H1 (cell line): Measurements from ENCODE around the gene FBN1. TPM values are rescaled to one million over a fixed set of nuclear protein-coding genes. Genes with fewer than 3 reads are reported as not detected.

Source experiments
- CTCF ChIA-PET: fragments of 300-600 bp; sonication (Branson Sonifier 250); formaldehyde crosslinking; loops from one replicate; lab custom pipeline; 2021; ENCODE audit not compliant: partially characterized antibody; lab: Charles Lee
- POLR2A ChIA-PET: fragments of 300-600 bp; sonication (Branson Sonifier 250); formaldehyde crosslinking; loops from one replicate; lab custom pipeline; 2021; ENCODE audit warnings: inconsistent platforms; ENCODE audit not compliant: partially characterized antibody; lab: Charles Lee
- DNase-seq, 2 experiments: peaks; one replicate each; pipeline versions ENCODE4 v3.0.0 to v3.0.0-alpha.2; 2010 to 2022; ENCODE audit warnings: low spot score in 2 of 2, low read depth in 1 of 2, mixed read lengths in 1 of 2
- FAIRE-seq: peaks from 2 replicates; lab custom pipeline; 2011; peaks lifted over from hg19 to GRCh38; lab: Jason Lieb, UNC
- H2AFZ ChIP-seq: 2 replicates; pipeline ENCODE4 v1.8.1; 2012; ENCODE audit warnings: low read length, inconsistent platforms
- H2AK5ac ChIP-seq: 2 replicates; pipeline ENCODE4 v1.6.1; 2013; ENCODE audit warnings: low read depth, low read length
- H2BK120ac ChIP-seq: replicated peaks from 2 replicates; pipeline ENCODE3; 2013; ENCODE audit warnings: low read depth, low read length, inconsistent platforms
- H2BK12ac ChIP-seq: 2 replicates; pipeline ENCODE4 v1.6.1; 2013; ENCODE audit warnings: low read depth, low read length
- H2BK15ac ChIP-seq: 2 replicates; pipeline ENCODE4 v1.6.1; 2013; ENCODE audit warnings: low read length
- H2BK20ac ChIP-seq: 2 replicates; pipeline ENCODE4 v1.6.1; 2013; ENCODE audit warnings: low read length
- H2BK5ac ChIP-seq: 2 replicates; pipeline ENCODE4 v1.6.1; 2013; ENCODE audit warnings: low read depth, low read length
- H3K14ac ChIP-seq: 2 replicates; pipeline ENCODE4 v1.6.1; 2013; ENCODE audit warnings: inconsistent platforms; ENCODE audit not compliant: insufficient read length
- H3K18ac ChIP-seq: 2 replicates; pipeline ENCODE4 v1.6.1; 2013; ENCODE audit warnings: low read length; ENCODE audit errors: extremely low read depth
- H3K23ac ChIP-seq: 2 replicates; pipeline ENCODE4 v1.6.1; 2013; ENCODE audit warnings: inconsistent platforms; ENCODE audit not compliant: insufficient read length
- H3K23me2 ChIP-seq: 2 replicates; pipeline ENCODE4 v1.6.1; 2013; ENCODE audit warnings: low read depth, low read length
- H3K27ac ChIP-seq: 2 replicates; pipeline ENCODE4 v1.6.1; 2011; ENCODE audit warnings: low read depth, low read length, inconsistent platforms
- H3K27me3 ChIP-seq, 4 experiments: replicated peaks in 1 of 4; 1 replicate in 1 of 4; 2 replicates in 3 of 4; pipeline versions ENCODE4 v1.6.1 to v1.8.1; 2011 to 2013; ENCODE audit warnings: low read length in 3 of 4, mild to moderate bottlenecking in 3 of 4, inconsistent platforms in 2 of 4, mixed read lengths in 2 of 4, moderate library complexity in 1 of 4; ENCODE audit not compliant: control insufficient read depth in 3 of 4, insufficient read depth in 3 of 4; ENCODE audit errors: extremely low read depth in 1 of 4
- H3K36me3 ChIP-seq, 4 experiments: 2 replicates each; pipeline versions ENCODE4 v1.6.1 to v1.8.1; 2011 to 2013; ENCODE audit warnings: mild to moderate bottlenecking in 4 of 4, low read length in 3 of 4, moderate library complexity in 2 of 4, control low read depth in 1 of 4, inconsistent platforms in 1 of 4; ENCODE audit not compliant: insufficient read depth in 4 of 4, control insufficient read depth in 2 of 4
- H3K4ac ChIP-seq: replicated peaks from 2 replicates; pipeline ENCODE3; 2013; ENCODE audit warnings: low read length, low read depth, mixed read lengths, inconsistent platforms; ENCODE audit not compliant: insufficient read length
- H3K4me1 ChIP-seq, 4 experiments: replicated peaks in 1 of 4; 1 replicate in 1 of 4; 2 replicates in 3 of 4; pipeline versions ENCODE4 v1.6.1 to v1.8.1; 2011 to 2013; ENCODE audit warnings: low read length in 3 of 4, inconsistent platforms in 2 of 4, mixed read lengths in 1 of 4; ENCODE audit not compliant: insufficient read depth in 4 of 4, control insufficient read depth in 3 of 4
- H3K4me2 ChIP-seq, 2 experiments: 2 replicates each; pipeline versions ENCODE4 v1.6.1 to v1.8.1; 2011 to 2013; ENCODE audit warnings: low read depth in 2 of 2, low read length in 2 of 2, control low read depth in 1 of 2, inconsistent platforms in 1 of 2, mild to moderate bottlenecking in 1 of 2; ENCODE audit not compliant: insufficient read depth in 1 of 2
- H3K4me3 ChIP-seq, 4 experiments: fragments of 200-600, 300-600 bp in 1 of 4; sonication (generic), shearing (Covaris generic), sonication (Bioruptor Twin) in 1 of 4; 2 replicates each; pipeline versions ENCODE4 v1.5.1 to v1.8.1; 2011 to 2016; ENCODE audit warnings: low read length in 4 of 4, low read depth in 3 of 4, control low read depth in 2 of 4, inconsistent platforms in 2 of 4, mild to moderate bottlenecking in 2 of 4, mixed read lengths in 1 of 4, moderate library complexity in 1 of 4; ENCODE audit not compliant: insufficient read depth in 2 of 4; ENCODE audit errors: extremely low read depth in 1 of 4
- H3K56ac ChIP-seq: replicated peaks from 2 replicates; pipeline ENCODE3; 2013; ENCODE audit warnings: low read depth, mild to moderate bottlenecking, mixed read lengths, low read length, inconsistent platforms; ENCODE audit not compliant: insufficient read length
- H3K79me1 ChIP-seq: 2 replicates; pipeline ENCODE4 v1.6.1; 2013; ENCODE audit warnings: low read depth, low read length, control low read depth
- H3K79me2 ChIP-seq, 2 experiments: 2 replicates each; pipeline versions ENCODE4 v1.6.1 to v1.8.1; 2012 to 2013; ENCODE audit warnings: low read length in 2 of 2, mild to moderate bottlenecking in 2 of 2, inconsistent platforms in 1 of 2; ENCODE audit not compliant: insufficient read depth in 2 of 2, control insufficient read depth in 1 of 2
- H3K9ac ChIP-seq, 4 experiments: replicated peaks in 1 of 4; 1 replicate in 1 of 4; 2 replicates in 3 of 4; pipeline versions ENCODE4 v1.6.1 to v1.8.1; 2011 to 2013; ENCODE audit warnings: low read depth in 3 of 4, low read length in 3 of 4, control low read depth in 2 of 4, mild to moderate bottlenecking in 2 of 4, moderate library complexity in 2 of 4, inconsistent platforms in 1 of 4; ENCODE audit errors: extremely low read depth in 1 of 4
- H3K9me3 ChIP-seq, 2 experiments: 2 replicates each; pipeline versions ENCODE4 v1.6.1 to v1.8.1; 2012 to 2013; ENCODE audit warnings: mild to moderate bottlenecking in 2 of 2, moderate library complexity in 2 of 2, control low read depth in 1 of 2, inconsistent platforms in 1 of 2, low read depth in 1 of 2, low read length in 1 of 2, mixed read lengths in 1 of 2; ENCODE audit not compliant: insufficient read depth in 2 of 2
- H4K20me1 ChIP-seq, 2 experiments: replicated peaks in 1 of 2; 2 replicates each; pipeline versions ENCODE3 to v1.8.1; 2011 to 2013; ENCODE audit warnings: inconsistent platforms in 2 of 2, low read length in 2 of 2, mild to moderate bottlenecking in 1 of 2; ENCODE audit not compliant: insufficient read depth in 2 of 2, control insufficient read depth in 1 of 2
- H4K5ac ChIP-seq: 2 replicates; pipeline ENCODE4 v1.6.1; 2013; ENCODE audit warnings: low read length, low read depth, mixed read lengths, inconsistent platforms; ENCODE audit not compliant: insufficient read length
- H4K8ac ChIP-seq: 2 replicates; pipeline ENCODE4 v1.8.0; 2013; ENCODE audit warnings: mild to moderate bottlenecking, moderate library complexity, low read length, inconsistent platforms; ENCODE audit not compliant: insufficient read depth; ENCODE audit errors: extremely low read depth
- H4K91ac ChIP-seq: replicated peaks from 2 replicates; pipeline ENCODE3; 2013; ENCODE audit warnings: low read length, mixed read lengths, inconsistent platforms; ENCODE audit not compliant: insufficient read length
- WGBS, 2 experiments: shearing (Covaris generic) in 1 of 2; methylation state at CpG; one replicate each; pipeline versions ENCODE4 v1.1.6 to v1.1.7; 2013 to 2015; ENCODE audit warnings: low lambda C conversion rate in 2 of 2, mixed read lengths in 2 of 2, inconsistent platforms in 1 of 2, low coverage in 1 of 2, missing lambda C conversion rate in 1 of 2; ENCODE audit not compliant: insufficient replicate concordance in 2 of 2, insufficient coverage in 1 of 2, insufficient read length in 1 of 2; ENCODE audit errors: extremely low coverage in 1 of 2, missing lambda C conversion rate in 1 of 2; 5-methylcytosine and 5-hydroxymethylcytosine counted together
- polyA plus RNA-seq, 7 experiments: library from polyadenylated mRNA; depleted of rRNA in 3 of 7; stranded (reverse) in 5 of 7; unstranded in 2 of 7; fragments of >200 nt in 5 of 7; fragments of 200-250 nt in 2 of 7; gene quantifications; 1 replicate in 5 of 7; 2 replicates in 1 of 7; 4 replicates in 1 of 7; pipeline versions ENCODE4 v1.2.1 to v1.2.3, GENCODE V29; 2011 to 2013; ENCODE audit warnings: missing spikeins in 2 of 7, mixed read lengths in 2 of 7
- total RNA-seq: library from RNA; stranded (reverse); fragmentation: NEBNext Ultra II Directional; extraction: Animal tissue kit (Norgen Biotek cat#: 25700); gene quantifications from 2 replicates; pipeline ENCODE4 v1.2.1, GENCODE V29; 2021

Gene FBN1
- total and polyA plus RNA-seq, 2 of the 8 experiments (the other 6 are each of a cell fraction or from before 2014, with no cell fraction given), result 3.0 to 4.0 TPM

- no peak overlapping the region for H3K18ac ChIP-seq
- no peak overlapping the region for H3K9ac ChIP-seq
- no peak overlapping the region for H2BK12ac ChIP-seq
- H4K20me1 ChIP-seq, result no peaks in the 10 kb centered on the region
- H3K36me3 ChIP-seq, result no peaks in the 10 kb centered on the region; a peak in 1 of 8 replicates
- H3K23ac ChIP-seq, result no peak overlapping the region
- 94% methylated on average over 7 of the region's 7 CpGs; no CpG with 5 or more reads in 1 of the 2 experiments for WGBS, 2 experiments
- H3K27ac ChIP-seq, result no peak overlapping the region
- no peak overlapping the region for H3K4ac ChIP-seq
- no peak overlapping the region for H2BK5ac ChIP-seq
- no peaks in the 10 kb centered on the region for H3K4me1 ChIP-seq
- no peak overlapping the region for H4K91ac ChIP-seq
- no peak overlapping the region for H4K8ac ChIP-seq
- H3K79me2 ChIP-seq, result no peaks in the 10 kb centered on the region
- no peak overlapping the region for H4K5ac ChIP-seq
- no peaks in the 10 kb centered on the region for H3K23me2 ChIP-seq
- no peak overlapping the region for H2BK15ac ChIP-seq
- POLR2A ChIA-PET, result no interaction called here
- no peak overlapping the region for H3K4me3 ChIP-seq
- no peaks in the 10 kb centered on the region for H3K79me1 ChIP-seq
- no peaks in the 10 kb centered on the region for H3K27me3 ChIP-seq
- no peak overlapping the region for H3K14ac ChIP-seq
- no peaks in the 10 kb centered on the region for H3K9me3 ChIP-seq
- DNase-seq, result no peak
- H3K56ac ChIP-seq, result no peak overlapping the region
- FAIRE-seq, result no peak
- no peak overlapping the region for H2AFZ ChIP-seq
- no peak overlapping the region for H3K4me2 ChIP-seq
- H2BK20ac ChIP-seq, result no peak overlapping the region
- H2AK5ac ChIP-seq, result no peak overlapping the region
- no peak overlapping the region for H2BK120ac ChIP-seq
- CTCF ChIA-PET, result interaction anchor here (0.6 to 0.7 kb wide), 2 partner anchors 558 to 763 kb away, joined by 3 read pairs; no protein-coding TSS in a partner anchor
These were observed 212.8 kb downstream of the FBN1 start for GRCh38 chr15:48432688-48433087.
